Umbilical cord (tissue), 2 donors: ENCODE data around the gene OGFR. TPM values are rescaled to one million over a fixed set of nuclear protein-coding genes. Genes with fewer than 3 reads are reported as not detected.
A peak's percentile ranks its signal among the peaks of the same experiment; 100 is the strongest.

Experiments used
- DNase-seq: peaks from one replicate; pipeline ENCODE4 v3.0.0-alpha.2; 2015; ENCODE audit warnings: low spot score
- total RNA-seq: library from RNA; depleted of rRNA; stranded (reverse); fragments of >200 nt; gene quantifications from one replicate; pipeline ENCODE4 v1.2.3, GENCODE V29; 2014; ENCODE audit warnings: low replicate concordance; ENCODE audit not compliant: insufficient read depth

Gene OGFR, protein sequence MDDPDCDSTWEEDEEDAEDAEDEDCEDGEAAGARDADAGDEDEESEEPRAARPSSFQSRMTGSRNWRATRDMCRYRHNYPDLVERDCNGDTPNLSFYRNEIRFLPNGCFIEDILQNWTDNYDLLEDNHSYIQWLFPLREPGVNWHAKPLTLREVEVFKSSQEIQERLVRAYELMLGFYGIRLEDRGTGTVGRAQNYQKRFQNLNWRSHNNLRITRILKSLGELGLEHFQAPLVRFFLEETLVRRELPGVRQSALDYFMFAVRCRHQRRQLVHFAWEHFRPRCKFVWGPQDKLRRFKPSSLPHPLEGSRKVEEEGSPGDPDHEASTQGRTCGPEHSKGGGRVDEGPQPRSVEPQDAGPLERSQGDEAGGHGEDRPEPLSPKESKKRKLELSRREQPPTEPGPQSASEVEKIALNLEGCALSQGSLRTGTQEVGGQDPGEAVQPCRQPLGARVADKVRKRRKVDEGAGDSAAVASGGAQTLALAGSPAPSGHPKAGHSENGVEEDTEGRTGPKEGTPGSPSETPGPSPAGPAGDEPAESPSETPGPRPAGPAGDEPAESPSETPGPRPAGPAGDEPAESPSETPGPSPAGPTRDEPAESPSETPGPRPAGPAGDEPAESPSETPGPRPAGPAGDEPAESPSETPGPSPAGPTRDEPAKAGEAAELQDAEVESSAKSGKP
- 13.7 TPM for total RNA-seq

- peak; percentile 64 for DNase-seq
These were observed at the start of gene OGFR for GRCh38 chr20:62804627-62805154. OGFR (plus strand) TSS chr20:62804835; CDS start chr20:62804860, 25 bp downstream.

DNA sequence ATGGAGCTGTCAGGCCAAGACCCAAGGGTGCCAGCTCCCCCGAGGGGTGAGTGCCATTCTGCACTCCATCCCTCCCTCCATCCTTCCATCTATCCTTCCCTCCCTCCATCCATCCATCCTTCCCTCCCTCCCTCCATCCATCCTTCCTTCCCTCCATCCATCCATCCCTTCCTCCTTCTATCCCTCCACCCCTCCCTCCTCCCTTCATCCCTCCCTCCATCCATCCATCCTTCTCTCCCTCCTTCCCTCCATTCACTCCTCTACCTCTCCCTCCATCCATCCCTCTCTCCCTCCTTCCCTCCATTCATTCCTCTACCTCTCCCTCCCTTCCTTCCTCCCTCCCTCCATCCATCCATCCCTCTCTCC lies 49.7 kb upstream of the OGFR start:
- DNase-seq = no peak

- DNase-seq = no peak
These were observed 48.6 kb upstream of the OGFR start for GRCh38 chr20:62755817-62756724.

DNA sequence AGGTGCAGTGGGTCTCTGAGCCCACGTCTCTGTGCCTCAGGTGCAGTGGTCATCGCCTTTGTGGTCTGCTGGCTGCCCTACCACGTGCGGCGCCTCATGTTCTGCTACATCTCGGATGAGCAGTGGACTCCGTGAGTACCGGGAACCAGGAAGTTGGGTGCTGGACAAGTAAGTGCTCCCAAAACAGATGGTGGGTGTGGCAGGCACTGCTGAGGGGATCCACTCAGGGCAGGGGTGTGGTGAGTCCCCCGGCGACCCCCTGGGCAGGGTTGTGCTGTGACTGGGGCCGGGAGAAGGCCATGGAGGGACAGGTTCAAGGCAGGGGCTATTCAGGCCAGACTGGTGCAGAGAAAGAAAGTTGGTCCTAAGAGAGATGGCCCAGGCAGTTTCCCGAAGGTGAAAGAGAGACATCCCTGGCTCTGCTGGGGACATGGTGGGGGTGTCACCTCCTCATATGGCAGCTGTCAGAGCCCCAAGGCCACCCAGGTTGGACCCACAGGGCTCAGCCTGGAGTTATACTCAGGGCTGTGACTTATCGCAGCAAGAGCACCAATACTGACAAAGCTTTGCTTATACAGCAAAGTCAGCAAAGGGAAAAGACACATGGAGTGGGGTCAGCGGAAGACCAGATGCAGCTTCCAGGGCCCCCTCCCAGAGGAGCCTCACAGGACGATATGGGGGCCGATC lies 46.3 kb upstream of the OGFR start:
- DNase-seq = no peak

- DNase-seq = no peak
These were observed 44.6 kb upstream of the OGFR start for GRCh38 chr20:62759981-62760431.

- DNase-seq = peak; percentile 21
These were observed 44.2 kb upstream of the OGFR start for GRCh38 chr20:62760471-62760855.

- peak; percentile 35 for DNase-seq
These were observed 43.5 kb upstream of the OGFR start for GRCh38 chr20:62760856-62761758.

- no peak for DNase-seq
These were observed 42.9 kb upstream of the OGFR start for GRCh38 chr20:62761759-62762131.

DNA sequence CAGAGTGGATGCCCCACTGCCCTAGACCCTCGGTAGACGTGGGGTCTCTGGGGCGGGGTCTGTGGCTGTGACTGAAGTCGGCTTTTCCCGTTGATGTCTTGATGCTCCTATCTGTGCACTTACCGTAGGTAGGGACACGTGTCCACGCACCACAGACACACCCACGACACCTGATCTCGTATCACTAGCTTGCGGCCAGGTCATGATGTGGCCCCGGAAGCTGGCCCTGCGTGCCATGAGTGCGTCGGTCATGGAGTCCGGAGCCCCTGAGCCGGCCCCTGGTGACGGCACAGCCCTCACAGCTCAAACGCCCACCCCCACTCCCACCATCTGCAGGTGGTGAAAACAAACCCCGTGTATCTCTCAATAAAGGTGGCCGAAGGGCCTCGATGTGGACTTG lies 42.3 kb upstream of the OGFR start:
- DNase-seq = no peak

- DNase-seq = no peak
These were observed 41.8 kb upstream of the OGFR start for GRCh38 chr20:62762801-62763368.

GRCh38 chr20:62763404-62763803 lies 41.2 kb upstream of the OGFR start:
- DNase-seq = no peak

- DNase-seq = no peak
These were observed 40.3 kb upstream of the OGFR start for GRCh38 chr20:62764156-62764935.

DNA sequence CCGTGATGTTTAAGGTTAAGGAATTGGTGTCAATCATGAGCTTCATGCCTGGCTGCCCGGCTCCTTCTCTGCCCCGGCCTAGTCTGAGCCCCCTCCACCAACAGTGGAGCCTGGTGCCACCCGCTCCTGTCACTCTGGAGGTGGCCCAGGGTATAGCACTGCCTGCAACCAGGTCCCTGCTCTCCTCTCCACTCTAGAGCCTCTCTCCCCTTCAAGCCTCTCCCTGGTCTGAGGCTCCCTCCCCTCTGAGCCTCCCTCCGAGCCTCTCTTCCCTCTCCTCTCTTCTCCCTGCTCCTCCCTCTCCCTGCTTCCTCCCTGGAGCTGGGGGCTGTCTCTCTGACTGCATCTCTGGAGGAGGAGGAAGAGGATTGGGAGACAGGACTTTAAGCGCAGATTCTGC lies 39.6 kb upstream of the OGFR start:
- DNase-seq = peak; percentile 7

DNA sequence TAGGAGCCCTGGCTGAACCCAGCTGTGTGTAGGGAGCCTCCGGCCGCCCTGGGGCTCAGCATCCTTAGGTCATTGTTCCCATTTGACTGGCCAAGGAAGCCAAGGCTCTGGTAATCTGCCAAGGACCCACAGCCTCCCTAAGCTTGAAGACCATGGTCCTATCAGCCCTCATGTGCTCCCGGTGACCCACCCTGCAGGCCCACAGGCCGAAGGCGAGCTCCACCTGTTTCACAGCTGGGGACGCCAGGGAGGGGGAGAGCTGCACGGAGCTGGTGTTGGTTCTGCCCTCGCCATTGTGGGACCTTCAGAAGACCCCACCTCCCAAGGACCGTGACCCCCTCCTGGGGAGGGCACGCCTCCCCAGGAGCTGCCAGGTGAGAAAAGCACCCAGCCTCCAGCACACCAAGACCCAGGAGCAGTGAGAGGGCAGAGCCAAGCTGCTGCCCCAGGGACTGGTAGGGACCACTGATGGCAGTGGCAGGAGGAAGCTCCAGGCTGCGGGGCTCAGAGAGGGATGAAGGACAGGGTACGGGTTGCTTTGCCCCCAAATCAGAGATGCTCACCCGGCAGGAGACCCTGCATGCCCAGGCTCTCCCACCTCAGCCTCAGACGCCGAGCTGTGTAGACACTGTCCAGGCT lies 39.1 kb upstream of the OGFR start:
- DNase-seq = no peak

DNA sequence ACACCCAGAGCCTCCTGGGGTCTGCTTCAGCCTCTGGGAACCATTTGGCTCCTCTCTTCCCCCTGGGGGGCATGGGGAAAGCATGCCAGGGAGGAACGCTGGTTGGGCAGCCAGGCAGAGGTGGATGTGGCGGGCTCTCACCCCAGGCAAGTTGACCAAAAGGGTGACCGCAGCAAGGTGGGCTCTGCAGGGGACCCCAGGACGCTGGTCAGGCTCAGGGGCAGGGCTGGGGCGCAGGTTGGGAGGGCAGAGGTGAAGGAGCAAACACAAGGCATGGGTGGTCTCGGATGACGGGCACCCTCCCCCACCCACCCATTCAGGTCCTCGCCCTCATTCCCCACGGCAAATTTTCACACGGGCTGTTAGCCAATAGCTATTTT lies 38.6 kb upstream of the OGFR start:
- no peak for DNase-seq

DNA sequence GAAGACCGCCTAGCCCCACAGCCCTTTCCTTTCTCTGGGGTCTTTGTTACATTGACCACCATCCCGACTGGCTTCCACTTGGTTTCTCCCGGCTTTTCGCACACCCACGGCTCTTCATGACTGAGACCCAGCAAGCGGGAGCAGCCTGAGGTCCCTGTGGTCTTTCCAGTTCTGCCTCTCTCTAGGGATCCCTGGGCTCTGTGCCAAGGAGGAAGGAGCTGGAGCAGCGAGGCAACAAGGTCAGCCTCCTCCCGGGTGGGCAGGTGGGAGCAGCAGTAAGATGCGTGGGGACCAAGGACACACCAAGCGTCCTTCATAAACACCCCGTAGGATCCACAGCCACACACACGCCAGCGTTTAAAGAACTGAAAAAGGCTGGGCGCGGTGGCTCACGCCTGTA lies 37.9 kb upstream of the OGFR start:
- no peak for DNase-seq

GRCh38 chr20:62768234-62768546 lies 36.4 kb upstream of the OGFR start:
- no peak for DNase-seq

DNA sequence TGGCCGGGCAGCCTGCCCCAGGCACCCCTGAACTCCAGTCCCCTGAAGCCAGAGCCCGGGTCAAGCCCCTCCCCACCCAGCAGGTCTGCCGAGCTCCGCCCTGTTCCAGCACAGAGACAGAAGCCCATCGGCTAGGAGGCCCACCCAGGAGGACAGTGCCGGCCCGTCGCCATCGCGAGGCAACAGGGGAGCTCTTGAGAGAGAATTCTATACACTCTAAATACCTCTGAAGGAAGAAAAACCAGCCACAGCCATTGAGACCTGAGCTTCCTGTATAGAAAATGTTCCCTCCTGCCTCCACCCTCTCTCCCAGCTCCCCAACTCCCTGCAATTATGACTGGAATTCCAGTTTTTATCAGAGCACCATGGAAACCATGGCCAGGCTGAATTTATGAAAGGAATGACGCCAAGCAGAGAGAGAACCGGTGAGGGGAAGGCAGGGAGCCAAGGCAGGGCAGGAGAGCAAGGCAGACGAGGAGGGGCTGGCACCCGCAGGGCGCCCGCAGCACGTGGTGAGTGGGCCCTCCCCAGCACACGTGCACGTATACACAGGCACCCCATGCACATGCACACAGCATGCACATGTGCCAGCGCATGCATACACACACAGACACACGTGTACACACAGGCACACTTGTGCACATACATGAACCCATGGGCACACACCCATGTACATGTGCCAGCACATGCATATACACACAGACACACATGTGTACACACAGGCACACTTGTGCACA lies 35.9 kb upstream of the OGFR start:
- peak; percentile 90 for DNase-seq
